ENCODE measurements around the gene KYAT1.

The KYAT1 gene

GRCh38 chr9:128835246-128836210 is 46.2 kb downstream of the KYAT1 start:
- no peak for DNase-seq

GRCh38 chr9:128833696-128834095 is 48.1 kb downstream of the KYAT1 start:
- no peak for DNase-seq

GRCh38 chr9:128829477-128830251 is 52.1 kb downstream of the KYAT1 start, which contains the start of gene SPOUT1:
Gene SPOUT1 (minus strand): TSS chr9:128829794. CDS start chr9:128829780, 14 bp downstream.
- peak; percentile 95 to 96 (median 96) for DNase-seq

- peak in 1 of 3 donors; percentile 10 for DNase-seq
Measured at GRCh38 chr9:128828719-128829452, 52.9 kb downstream of the KYAT1 start.

- no peak for DNase-seq
Measured at GRCh38 chr9:128828267-128828666, 53.5 kb downstream of the KYAT1 start.

GRCh38 chr9:128825923-128826700 is 55.6 kb downstream of the KYAT1 start:
- no peak for DNase-seq

- DNase-seq = no peak
Measured at GRCh38 chr9:128824911-128825310, 56.8 kb downstream of the KYAT1 start.

GRCh38 chr9:128823903-128824406 is 57.8 kb downstream of the KYAT1 start:
- no peak for DNase-seq

- DNase-seq = no peak
Measured at GRCh38 chr9:128823362-128823902, 58.3 kb downstream of the KYAT1 start.

- no peak for DNase-seq
Measured at GRCh38 chr9:128822407-128823042, 59.2 kb downstream of the KYAT1 start.

- DNase-seq = no peak
Measured at GRCh38 chr9:128821584-128822406, 60.0 kb downstream of the KYAT1 start.

- no peak for DNase-seq
Measured at GRCh38 chr9:128820665-128821583, 60.8 kb downstream of the KYAT1 start.

GRCh38 chr9:128819716-128820664 is 61.8 kb downstream of the KYAT1 start:
- DNase-seq = no peak

GRCh38 chr9:128818839-128819715 is 62.7 kb downstream of the KYAT1 start:
- peak; percentile 32 to 58 (median 36) for DNase-seq

- peak; percentile 99 to 100 (median 99) for DNase-seq
Measured at GRCh38 chr9:128818099-128818838, 63.5 kb downstream of the KYAT1 start, which contains the start of gene ENDOG. Gene ENDOG (plus strand): TSS chr9:128818500. CDS start chr9:128818685, 185 bp downstream.

- no peak for DNase-seq
Measured at GRCh38 chr9:128810873-128811272, 70.9 kb downstream of the KYAT1 start.

Data from suppressor macrophage treated with lipopolysaccharide for 1 hour (primary cell).